ENCODE measurements around the gene DAD1.
"Not testable (repeated sequence)": the region's sequence is repeated elsewhere in the genome, so short reads cannot be mapped to it uniquely, and the experiment has no call there.

Gene DAD1

DNA sequence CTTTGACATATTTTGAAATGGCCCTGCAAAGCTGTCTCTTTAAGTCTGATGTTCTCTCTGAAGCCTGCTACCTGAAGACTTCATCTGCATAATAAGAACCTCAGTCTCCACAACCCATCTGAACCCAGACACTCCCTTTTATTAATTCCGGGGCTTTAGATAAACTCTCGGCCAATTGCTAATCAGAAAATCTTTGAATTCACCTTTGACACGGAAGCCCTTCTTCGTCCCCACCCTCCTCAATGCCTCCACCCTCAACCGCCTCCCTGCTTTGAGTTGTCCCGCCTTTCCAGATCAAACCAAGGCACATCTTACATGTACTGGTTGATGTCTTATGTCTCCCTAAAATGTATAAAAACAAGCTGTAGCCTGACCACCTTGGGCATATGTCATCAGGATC lies 37.6 kb upstream of the DAD1 start:
- TF ChIP-seq, protein P1, sequence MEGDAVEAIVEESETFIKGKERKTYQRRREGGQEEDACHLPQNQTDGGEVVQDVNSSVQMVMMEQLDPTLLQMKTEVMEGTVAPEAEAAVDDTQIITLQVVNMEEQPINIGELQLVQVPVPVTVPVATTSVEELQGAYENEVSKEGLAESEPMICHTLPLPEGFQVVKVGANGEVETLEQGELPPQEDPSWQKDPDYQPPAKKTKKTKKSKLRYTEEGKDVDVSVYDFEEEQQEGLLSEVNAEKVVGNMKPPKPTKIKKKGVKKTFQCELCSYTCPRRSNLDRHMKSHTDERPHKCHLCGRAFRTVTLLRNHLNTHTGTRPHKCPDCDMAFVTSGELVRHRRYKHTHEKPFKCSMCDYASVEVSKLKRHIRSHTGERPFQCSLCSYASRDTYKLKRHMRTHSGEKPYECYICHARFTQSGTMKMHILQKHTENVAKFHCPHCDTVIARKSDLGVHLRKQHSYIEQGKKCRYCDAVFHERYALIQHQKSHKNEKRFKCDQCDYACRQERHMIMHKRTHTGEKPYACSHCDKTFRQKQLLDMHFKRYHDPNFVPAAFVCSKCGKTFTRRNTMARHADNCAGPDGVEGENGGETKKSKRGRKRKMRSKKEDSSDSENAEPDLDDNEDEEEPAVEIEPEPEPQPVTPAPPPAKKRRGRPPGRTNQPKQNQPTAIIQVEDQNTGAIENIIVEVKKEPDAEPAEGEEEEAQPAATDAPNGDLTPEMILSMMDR (IDR thresholded peaks at IDR 0.05; ENCODE audit: low read depth, low read length) = no peak
- no peak for DNase-seq (ENCODE audit: extremely low read depth, low read depth)

DNA sequence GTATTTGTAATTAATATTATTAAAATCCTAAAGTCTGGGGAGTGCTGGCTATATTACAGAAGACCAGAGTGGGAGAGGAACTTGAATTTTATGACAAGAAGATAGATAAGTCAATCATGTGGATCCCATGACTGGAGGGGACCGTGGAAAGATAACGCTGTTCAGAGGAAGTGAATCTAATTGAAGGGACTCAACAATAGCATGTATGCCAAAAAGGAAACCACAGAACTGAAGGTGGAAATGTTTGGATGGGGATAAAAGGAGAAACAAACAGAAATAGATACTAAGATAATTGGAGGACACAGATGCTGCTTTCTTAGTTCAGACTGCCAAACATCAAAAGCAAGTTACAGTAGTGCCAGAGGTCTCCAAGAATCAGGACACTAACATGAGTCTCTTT lies 34.0 kb upstream of the DAD1 start:
- no peak for DNase-seq (ENCODE audit: extremely low read depth, low read depth)
- TF ChIP-seq, protein P1 (IDR thresholded peaks at IDR 0.05; ENCODE audit: low read depth, low read length) = no peak

DNA sequence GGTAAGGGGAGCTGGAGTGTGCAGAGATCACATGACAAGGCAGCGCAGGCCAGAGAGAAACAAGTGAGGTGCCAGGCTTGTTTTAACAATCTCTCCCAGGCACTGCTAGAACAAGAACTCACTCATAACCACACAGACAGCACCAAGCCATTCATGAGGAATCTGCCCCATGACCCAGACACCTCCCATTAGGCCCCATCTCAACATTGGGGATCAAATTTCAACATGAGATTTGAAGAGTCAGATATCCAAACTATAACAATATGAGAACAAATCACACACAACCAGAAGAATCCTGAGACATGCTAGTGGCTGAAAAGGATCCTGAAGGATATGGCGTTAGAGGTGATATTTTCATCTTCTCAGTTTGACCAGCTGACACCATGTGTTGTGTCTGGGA lies 33.2 kb upstream of the DAD1 start:
- no peak for DNase-seq (ENCODE audit: extremely low read depth, low read depth)
- TF ChIP-seq, protein P1 (IDR thresholded peaks at IDR 0.05; ENCODE audit: low read depth, low read length) = no peak

DNA sequence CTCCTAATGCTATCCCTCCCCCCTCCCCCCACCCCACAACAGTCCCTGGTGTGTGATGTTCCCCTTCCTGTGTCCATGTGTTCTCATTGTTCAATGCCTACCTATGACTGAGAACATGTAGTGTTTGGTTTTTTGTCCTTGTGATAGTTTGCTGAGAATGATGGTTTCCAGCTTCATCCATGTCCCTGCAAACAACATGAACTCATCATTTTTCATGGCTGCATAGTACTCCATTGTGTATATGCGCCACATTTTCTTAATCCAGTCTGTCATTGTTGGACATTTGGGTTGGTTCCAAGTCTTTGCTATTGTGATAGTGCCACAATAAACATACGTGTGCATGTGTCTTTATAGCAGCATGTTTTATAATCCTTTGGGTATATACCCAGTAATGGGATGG lies 26.7 kb upstream of the DAD1 start:
- not testable (repeated sequence) for DNase-seq (ENCODE audit: extremely low read depth, low read depth)

DNA sequence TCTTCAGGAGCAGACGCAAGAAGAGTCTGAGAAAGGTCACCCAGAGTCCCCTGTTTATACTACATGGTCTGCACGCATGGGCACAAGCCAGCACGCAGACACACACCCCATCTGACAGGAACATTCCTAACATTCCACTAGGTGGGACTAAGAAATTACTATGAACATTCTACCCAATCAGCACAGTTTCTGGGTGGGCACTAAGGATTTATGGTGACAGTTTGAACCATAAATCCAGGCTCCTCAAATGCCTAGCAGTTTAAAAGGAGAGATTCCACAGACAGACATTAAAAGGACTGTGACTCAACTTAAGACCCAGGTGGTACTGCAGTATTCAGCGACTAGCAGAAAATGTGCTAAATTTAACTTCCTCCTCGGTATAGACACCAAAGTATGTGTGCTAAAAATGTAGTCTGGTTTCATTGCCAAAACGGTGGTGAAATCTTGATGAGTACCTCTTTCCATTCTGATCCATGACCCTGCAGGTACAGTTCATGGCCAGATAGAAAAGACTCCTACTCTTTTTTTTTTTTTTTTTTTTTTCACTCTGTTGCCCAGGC lies 25.3 kb upstream of the DAD1 start:
- TF ChIP-seq, protein P1 (IDR thresholded peaks at IDR 0.05; ENCODE audit: low read depth, low read length) = no peak
- no peak for DNase-seq (ENCODE audit: extremely low read depth, low read depth)

DNA sequence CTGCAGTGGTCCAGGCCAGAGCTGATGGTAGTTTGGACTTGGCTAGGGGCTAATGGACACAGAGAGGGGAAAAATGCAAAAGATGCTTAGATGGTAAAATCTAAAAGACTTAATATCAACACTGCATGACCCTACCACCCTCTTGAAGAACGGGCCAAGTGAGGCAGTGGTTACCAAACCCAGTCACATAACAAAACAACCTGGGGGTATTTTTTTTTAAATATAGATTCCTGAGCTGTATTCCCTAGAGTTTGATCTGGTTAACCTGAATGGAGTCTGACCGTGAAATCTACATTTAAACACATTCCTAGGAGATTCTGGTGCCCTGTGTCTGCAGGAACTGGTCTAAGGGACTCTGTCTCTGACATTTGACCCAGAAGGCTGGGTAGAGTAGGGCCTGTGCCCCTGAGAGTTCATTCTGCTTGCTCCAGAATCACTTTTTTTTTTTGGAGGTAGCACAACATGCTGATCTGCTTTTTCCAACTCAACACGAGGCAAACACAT lies 24.8 kb upstream of the DAD1 start:
- DNase-seq (ENCODE audit: extremely low read depth, low read depth) = no peak
- TF ChIP-seq, protein P1 (IDR thresholded peaks at IDR 0.05; ENCODE audit: low read depth, low read length) = no peak

DNA sequence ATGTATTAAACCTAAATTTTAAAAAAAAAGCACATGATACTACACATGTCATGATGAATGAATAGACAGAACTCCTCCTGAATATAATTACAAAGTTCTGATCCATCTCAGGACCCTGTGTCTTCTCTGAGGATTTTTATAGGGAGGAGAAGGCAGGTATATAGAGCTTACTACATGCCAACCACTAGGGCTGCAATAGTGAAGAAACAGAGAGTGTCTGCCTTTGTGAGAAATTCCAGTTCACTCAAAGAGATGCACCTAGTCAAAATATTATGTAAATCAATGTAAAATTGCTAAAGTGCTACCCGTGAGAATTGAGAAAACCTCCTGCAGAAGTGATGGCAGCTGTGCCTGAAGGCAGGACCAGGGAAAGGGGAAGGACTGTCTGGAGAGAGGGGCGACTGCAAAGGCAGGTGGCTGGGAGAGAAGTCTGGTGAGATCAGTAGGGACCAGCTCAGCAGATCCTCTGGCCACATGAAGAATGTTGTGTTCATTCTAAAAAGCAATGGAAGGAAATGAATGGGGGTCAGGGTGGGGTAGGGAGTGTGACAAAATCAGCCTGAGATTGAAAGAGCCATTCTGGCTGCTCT lies 24.2 kb upstream of the DAD1 start:
- DNase-seq (ENCODE audit: extremely low read depth, low read depth) = no peak
- TF ChIP-seq, protein P1 (IDR thresholded peaks at IDR 0.05; ENCODE audit: low read depth, low read length) = no peak; the same call in none of the 2 replicates

DNA sequence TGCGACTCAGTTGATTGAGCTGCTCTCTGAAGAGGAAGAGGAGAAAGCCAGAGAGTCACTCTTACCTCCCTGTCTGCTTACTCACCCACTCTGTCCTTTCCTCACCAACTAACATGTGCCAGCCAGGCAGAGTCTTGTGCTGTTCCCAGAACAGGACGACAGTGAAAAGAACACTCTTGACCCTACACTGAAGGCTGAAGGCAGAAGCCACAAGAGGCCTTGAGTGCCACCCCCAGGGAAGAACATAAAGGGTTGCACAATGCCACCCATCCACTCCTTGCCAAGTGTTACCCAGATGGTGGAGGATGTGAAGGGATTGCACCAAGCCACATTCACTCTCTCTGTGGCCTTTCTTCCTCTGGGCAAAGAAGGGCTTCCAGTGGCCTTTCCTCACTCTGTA lies 21.9 kb upstream of the DAD1 start:
- DNase-seq (ENCODE audit: extremely low read depth, low read depth) = no peak
- TF ChIP-seq, protein P1 (IDR thresholded peaks at IDR 0.05; ENCODE audit: low read depth, low read length) = no peak
